ENCODE measurements around the gene EEF1A1. TPM values are rescaled to one million over a fixed set of nuclear protein-coding genes. Genes with fewer than 3 reads are reported as not detected.
"Not testable (repeated sequence)": the region's sequence is repeated elsewhere in the genome, so short reads cannot be mapped to it uniquely, and the experiment has no call there.

Gene EEF1A1
- total RNA-seq (2014; rRNA removed) (5,206 and 6,057 TPM in 2 replicates), Bru-seq, nascent RNA (percentile 100 among the genes with signal in this experiment), BruChase-seq, experiment 1, labeled RNA remaining after a 6-hour chase (percentile 100 among the genes with signal in this experiment), BruChase-seq, experiment 2, labeled RNA remaining after a 2-hour chase (percentile 100 among the genes with signal in this experiment)
- long read RNA-seq, full-length matches to known transcripts, result 2,252 of 3,494 reads
- long read RNA-seq, partial matches to known transcripts, result 1,202 of 3,494 reads
- long read RNA-seq, other reads (novel, unspliced or antisense), result 40 of 3,494 reads

- H3K4me1 ChIP-seq (ENCODE audit: insufficient read depth, low read length), result peaks cover 34% of the 10 kb centered on the region
- H3K9me2 ChIP-seq (replicated peaks; ENCODE audit: low read length), result no peaks in the 10 kb centered on the region
- no peaks in the 10 kb centered on the region for H3K9me3 ChIP-seq (ENCODE audit: low read length)
- BruUV-seq (replicated peaks), result no TSS peak
- H3K27ac ChIP-seq (ENCODE audit: low read length), result peak within 1 kb of the TSS; percentile 99
- H3K4me2 ChIP-seq (ENCODE audit: low read length), result peak within 1 kb of the TSS; percentile 98
- DNase-seq (peak; percentile 98), ATAC-seq (peak; percentile 70)
- peak within 1 kb of the TSS; percentile 87 for H2AFZ ChIP-seq (ENCODE audit: low read length)
- ChIA-PET POLR2A (ENCODE audit: unreplicated experiment) (interaction anchor here (0.6 to 3.1 kb wide), 5 partner anchors 8 to 85 kb away, joined by 3 to 51 read pairs (median 6); no protein-coding TSS in a partner anchor), CTCF (interaction anchor here (1.1 kb wide), 1 partner anchor 59 kb away, joined by 3 read pairs; no protein-coding TSS in a partner anchor)
- H3K4me3 ChIP-seq (ENCODE audit: low read length), result peak within 1 kb of the TSS; percentile 93
- TF ChIP-seq EZH2phosphoT487 (IDR thresholded peaks at IDR 0.05; ENCODE audit: borderline replicate concordance, low read length) (no peak), EZH2 (IDR thresholded peaks at IDR 0.05; ENCODE audit: low read length, unreplicated experiment) (no peak)
- TF ChIP-seq, protein P1, sequence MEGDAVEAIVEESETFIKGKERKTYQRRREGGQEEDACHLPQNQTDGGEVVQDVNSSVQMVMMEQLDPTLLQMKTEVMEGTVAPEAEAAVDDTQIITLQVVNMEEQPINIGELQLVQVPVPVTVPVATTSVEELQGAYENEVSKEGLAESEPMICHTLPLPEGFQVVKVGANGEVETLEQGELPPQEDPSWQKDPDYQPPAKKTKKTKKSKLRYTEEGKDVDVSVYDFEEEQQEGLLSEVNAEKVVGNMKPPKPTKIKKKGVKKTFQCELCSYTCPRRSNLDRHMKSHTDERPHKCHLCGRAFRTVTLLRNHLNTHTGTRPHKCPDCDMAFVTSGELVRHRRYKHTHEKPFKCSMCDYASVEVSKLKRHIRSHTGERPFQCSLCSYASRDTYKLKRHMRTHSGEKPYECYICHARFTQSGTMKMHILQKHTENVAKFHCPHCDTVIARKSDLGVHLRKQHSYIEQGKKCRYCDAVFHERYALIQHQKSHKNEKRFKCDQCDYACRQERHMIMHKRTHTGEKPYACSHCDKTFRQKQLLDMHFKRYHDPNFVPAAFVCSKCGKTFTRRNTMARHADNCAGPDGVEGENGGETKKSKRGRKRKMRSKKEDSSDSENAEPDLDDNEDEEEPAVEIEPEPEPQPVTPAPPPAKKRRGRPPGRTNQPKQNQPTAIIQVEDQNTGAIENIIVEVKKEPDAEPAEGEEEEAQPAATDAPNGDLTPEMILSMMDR (conservative IDR thresholded peaks at IDR 0.05; ENCODE audit: low read depth, low read length), result no peak
- H3K36me3 ChIP-seq (ENCODE audit: low read depth, low read length), result peaks cover 45% of the 10 kb centered on the region
- H3K79me2 ChIP-seq (ENCODE audit: low read length), result peaks cover 75% of the 10 kb centered on the region
- H3F3A ChIP-seq (ENCODE audit: low read length, unreplicated experiment), result peaks cover 32% of the 10 kb centered on the region
- peaks cover 38% of the 10 kb centered on the region for H4K20me1 ChIP-seq (ENCODE audit: low read length)
- H3K27me3 ChIP-seq (ENCODE audit: low read length), result no peaks in the 10 kb centered on the region
- peak within 1 kb of the TSS; percentile 100 for H3K9ac ChIP-seq (ENCODE audit: low read length)
- intact Hi-C loops (cut with micrococcal nuclease), result loop anchor here (1.0 to 2.0 kb wide), 3 partner anchors 59 to 134 kb away; no protein-coding TSS in a partner anchor
Observed at GRCh38 chr6:73520688-73521350, at the start of gene EEF1A1. EEF1A1 (minus strand) TSS chr6:73521032; CDS start chr6:73520026, 1,006 bp downstream.

DNA sequence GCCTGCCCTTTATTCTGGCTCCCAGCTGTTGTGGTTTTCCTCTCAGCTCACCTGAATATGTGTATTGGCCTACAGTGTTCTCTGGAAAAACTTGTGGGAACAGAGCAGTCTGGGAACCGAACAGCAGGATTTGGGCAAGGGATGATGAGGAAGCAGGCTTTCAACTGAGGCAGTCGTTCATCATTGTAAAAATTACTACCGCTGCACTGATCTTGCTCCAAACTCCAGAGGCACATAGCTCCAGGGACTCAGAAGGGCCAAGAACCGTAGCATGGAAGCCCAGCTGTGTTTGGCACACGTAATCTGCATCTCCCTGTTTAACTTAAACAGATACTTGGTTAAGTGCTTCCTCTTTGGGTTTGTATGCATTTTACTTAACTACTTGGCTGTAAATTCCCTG lies 48.3 kb upstream of the EEF1A1 start:
- CTCF ChIA-PET, result no interaction called here
- Histone ChIP-seq H3K36me3 (ENCODE audit: low read depth, low read length) (no peaks in the 10 kb centered on the region), H3F3A (ENCODE audit: low read length, unreplicated experiment) (no peaks in the 10 kb centered on the region), H4K20me1 (ENCODE audit: low read length) (no peaks in the 10 kb centered on the region), H3K4me2 (ENCODE audit: low read length) (no peak overlapping the region), H3K27ac (ENCODE audit: low read length) (no peak overlapping the region), H3K27me3 (ENCODE audit: low read length) (no peaks in the 10 kb centered on the region), H3K4me3 (ENCODE audit: low read length) (no peak overlapping the region), H3K79me2 (ENCODE audit: low read length) (no peaks in the 10 kb centered on the region), H3K4me1 (ENCODE audit: insufficient read depth, low read length) (no peaks in the 10 kb centered on the region), H2AFZ (ENCODE audit: low read length) (no peak overlapping the region), H3K9me2 (replicated peaks; ENCODE audit: low read length) (no peaks in the 10 kb centered on the region), H3K9ac (ENCODE audit: low read length) (no peak overlapping the region), H3K9me3 (ENCODE audit: low read length) (no peaks in the 10 kb centered on the region)
- no peak for TF ChIP-seq EZH2phosphoT487 (IDR thresholded peaks at IDR 0.05; ENCODE audit: borderline replicate concordance, low read length)
- TF ChIP-seq EZH2 (IDR thresholded peaks at IDR 0.05; ENCODE audit: low read length, unreplicated experiment), result no peak
- POLR2A ChIA-PET (ENCODE audit: unreplicated experiment), result no interaction called here
- intact Hi-C loops (cut with micrococcal nuclease), result no loop called here
- no TSS peak for BruUV-seq (replicated peaks)
- DNase-seq (no peak), ATAC-seq (no peak)

GRCh38 chr6:73566954-73567591 lies 46.2 kb upstream of the EEF1A1 start:
- Histone ChIP-seq H3K27ac (ENCODE audit: low read length) (no peak overlapping the region), H3K9me2 (replicated peaks; ENCODE audit: low read length) (no peaks in the 10 kb centered on the region), H3K4me1 (ENCODE audit: insufficient read depth, low read length) (no peaks in the 10 kb centered on the region), H3F3A (ENCODE audit: low read length, unreplicated experiment) (no peaks in the 10 kb centered on the region), H3K36me3 (ENCODE audit: low read depth, low read length) (no peaks in the 10 kb centered on the region), H3K4me3 (ENCODE audit: low read length) (no peak overlapping the region), H4K20me1 (ENCODE audit: low read length) (no peaks in the 10 kb centered on the region), H3K4me2 (ENCODE audit: low read length) (no peak overlapping the region), H3K79me2 (ENCODE audit: low read length) (no peaks in the 10 kb centered on the region), H3K9me3 (ENCODE audit: low read length) (no peaks in the 10 kb centered on the region), H3K9ac (ENCODE audit: low read length) (no peak overlapping the region), H2AFZ (ENCODE audit: low read length) (no peak overlapping the region), H3K27me3 (ENCODE audit: low read length) (no peaks in the 10 kb centered on the region)
- no peak for ATAC-seq
- CTCF ChIA-PET, result no interaction called here
- no TSS peak for BruUV-seq (replicated peaks)
- TF ChIP-seq EZH2 (IDR thresholded peaks at IDR 0.05; ENCODE audit: low read length, unreplicated experiment) (no peak), EZH2phosphoT487 (IDR thresholded peaks at IDR 0.05; ENCODE audit: borderline replicate concordance, low read length) (no peak)
- TF ChIP-seq, protein P1 (conservative IDR thresholded peaks at IDR 0.05; ENCODE audit: low read depth, low read length), result no peak
- POLR2A ChIA-PET (ENCODE audit: unreplicated experiment), result no interaction called here
- DNase-seq, result no peak
- intact Hi-C loops (cut with micrococcal nuclease), result no loop called here

- H3K9me2 ChIP-seq (replicated peaks; ENCODE audit: low read length); BruUV-seq (replicated peaks); H3K4me2 ChIP-seq (ENCODE audit: low read length); H3K4me3 ChIP-seq (ENCODE audit: low read length); H3K27ac ChIP-seq (ENCODE audit: low read length); ATAC-seq; intact Hi-C loops (cut with micrococcal nuclease); H2AFZ ChIP-seq (ENCODE audit: low read length); H3F3A ChIP-seq (ENCODE audit: low read length, unreplicated experiment); H3K36me3 ChIP-seq (ENCODE audit: low read depth, low read length); H3K79me2 ChIP-seq (ENCODE audit: low read length); H3K27me3 ChIP-seq (ENCODE audit: low read length); CTCF ChIA-PET; H3K9ac ChIP-seq (ENCODE audit: low read length); DNase-seq; POLR2A ChIA-PET (ENCODE audit: unreplicated experiment); H4K20me1 ChIP-seq (ENCODE audit: low read length); H3K9me3 ChIP-seq (ENCODE audit: low read length); H3K4me1 ChIP-seq (ENCODE audit: insufficient read depth, low read length): not testable (repeated sequence)
Observed at GRCh38 chr6:73566486-73566871, 45.6 kb upstream of the EEF1A1 start.
